Endometrium (tissue), 2 donors: Measurements from ENCODE around the gene JADE3.
A peak's percentile ranks its signal among the peaks of the same experiment; 100 is the strongest.

Source experiments
- FAIRE-seq: peaks from 2 replicates; lab custom pipeline; 2012; peaks lifted over from hg19 to GRCh38; lab: Jason Lieb, UNC
- donor health status: control.
- donor health status: control.

JADE3 gene

DNA sequence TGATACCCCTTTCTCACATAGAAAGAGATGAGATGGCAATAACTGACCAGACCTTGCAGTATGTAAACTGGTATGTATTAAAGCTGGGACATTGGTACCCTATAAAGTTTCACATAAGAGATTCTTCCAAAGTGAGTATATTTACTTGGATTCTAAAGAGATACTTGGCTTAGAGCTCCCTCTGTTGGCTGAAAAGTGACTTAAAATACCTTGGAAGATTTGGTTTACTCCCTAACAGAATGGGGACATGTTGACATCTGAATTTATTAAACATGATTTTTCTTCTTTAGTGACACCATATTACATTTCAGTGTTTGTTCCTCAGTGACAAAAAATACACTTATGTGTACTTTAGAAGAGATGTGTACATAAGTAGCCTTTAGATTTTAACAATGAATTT, 118.1 kb downstream of the JADE3 start:
- peak; percentile 82 for FAIRE-seq

DNA sequence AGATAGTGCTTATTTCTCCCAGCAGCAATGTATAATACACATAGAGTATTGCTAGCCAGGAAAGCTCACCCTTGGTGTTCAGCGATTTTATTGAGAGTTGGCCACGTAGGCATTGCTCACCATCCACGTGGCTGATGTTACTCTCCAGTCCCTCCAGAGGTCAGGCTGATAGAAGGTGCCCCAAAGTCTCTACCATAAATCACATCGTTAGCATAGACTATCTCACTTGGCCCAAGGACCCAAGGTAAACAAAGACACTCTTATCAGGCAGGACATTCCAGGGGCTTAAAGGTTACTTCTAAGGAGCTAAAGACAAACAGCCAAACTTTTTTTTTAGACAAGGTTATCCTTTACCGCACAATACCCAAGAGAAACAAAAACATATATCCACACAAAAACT, 135.8 kb downstream of the JADE3 start:
- FAIRE-seq: no peak

DNA sequence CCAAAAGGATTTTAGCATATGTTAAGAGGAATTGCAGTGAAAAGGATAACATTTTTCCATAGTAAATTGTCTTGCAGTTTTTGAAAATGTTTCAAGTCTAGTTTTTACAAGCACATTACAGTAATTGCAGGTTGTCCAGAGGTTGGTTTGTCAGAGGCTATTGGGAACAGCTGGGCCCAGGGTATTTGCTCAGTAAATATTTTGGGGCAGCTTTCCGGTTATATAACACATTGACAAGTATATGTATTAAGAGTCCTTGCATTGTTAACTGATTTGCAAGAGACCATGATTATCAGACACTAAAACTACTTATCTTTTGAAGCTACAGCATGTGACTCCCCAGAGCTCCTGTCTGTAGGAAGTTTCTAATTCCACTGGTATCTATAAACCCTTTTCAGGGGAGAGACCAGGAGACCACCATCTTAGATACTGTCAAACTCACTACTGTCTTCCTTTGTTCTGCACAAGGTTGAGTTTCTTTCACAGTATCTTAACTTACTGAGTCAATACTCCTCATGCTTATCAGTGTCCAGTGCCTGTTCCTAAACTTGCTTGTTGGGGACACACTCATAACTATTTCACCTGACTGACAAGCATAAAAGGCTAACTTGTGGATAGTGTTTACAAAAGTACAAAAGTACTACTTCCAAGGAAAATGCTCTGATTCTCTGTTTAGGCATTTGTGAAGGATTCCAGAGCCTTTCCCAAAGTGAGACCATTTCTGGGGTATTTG, 147.1 kb downstream of the JADE3 start:
- no peak for FAIRE-seq

DNA sequence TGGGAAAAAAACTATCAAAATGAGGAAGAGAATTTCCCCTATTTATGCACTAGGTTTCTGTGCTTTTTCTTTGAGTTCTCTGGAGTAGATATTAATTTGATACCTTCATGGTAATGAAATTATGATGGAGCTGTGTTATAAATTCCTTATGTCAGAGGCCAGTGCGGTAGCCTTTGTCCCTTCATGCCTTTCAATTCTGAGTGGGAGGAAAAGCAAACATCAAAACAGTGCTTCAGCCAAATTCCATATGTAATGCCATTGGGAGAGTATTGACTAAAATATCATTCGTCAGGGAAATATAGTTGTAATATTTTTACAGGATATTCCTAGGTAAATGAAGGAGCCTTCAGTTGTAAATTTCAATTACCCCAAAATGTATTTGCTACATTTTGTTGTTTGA, 148.5 kb downstream of the JADE3 start:
- FAIRE-seq: no peak

DNA sequence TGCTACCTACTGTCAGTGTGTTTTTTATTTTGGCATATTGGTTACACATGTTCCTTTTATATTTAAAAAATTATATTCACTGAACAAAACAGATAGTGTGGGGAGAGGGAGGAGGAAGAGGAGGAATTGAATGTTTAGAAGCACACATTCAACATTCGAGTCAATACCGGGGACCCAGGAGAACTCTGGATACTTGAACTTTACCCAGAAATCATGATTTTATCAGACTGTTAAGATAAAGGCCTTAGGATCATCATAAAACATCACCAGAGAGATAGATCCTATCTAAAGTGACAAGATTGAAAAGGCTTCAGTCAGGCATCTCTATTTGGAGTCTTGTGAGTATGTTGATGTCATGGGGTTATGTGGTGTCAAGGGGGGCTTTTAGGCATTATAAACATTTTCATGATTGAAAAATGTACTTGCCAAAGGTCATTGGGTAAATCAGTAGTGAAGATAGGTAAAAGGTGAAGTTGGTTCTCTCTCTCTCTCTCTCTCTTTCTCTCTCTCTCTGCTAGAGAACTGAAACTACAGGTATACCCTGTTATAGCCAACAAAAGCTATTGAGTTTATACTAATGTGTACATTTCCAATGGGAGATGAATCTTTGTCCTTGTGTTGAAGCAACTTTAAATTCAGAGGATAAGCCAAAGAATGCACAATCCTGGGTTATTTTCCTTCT, 149.2 kb downstream of the JADE3 start:
- FAIRE-seq: no peak

DNA sequence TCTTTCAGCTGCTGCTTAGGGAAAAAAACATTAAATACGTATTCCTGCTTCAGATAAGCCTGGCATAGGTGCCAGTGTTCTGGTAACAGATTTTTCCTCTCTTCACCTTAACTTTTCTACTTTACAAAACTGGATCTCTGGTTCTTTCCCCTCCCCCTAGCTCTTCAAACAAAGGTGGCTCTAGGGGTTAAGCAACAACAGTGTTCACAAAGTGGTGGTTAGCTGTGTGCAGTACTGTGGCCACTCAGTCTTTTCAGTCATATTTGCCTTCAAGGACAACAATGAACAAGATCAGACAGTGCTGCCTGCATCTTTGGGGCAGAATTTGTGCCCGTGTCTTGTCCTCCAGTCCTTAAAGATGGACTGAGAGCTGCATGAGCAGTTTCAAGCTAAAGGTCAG, 151.0 kb downstream of the JADE3 start:
- FAIRE-seq: no peak

DNA sequence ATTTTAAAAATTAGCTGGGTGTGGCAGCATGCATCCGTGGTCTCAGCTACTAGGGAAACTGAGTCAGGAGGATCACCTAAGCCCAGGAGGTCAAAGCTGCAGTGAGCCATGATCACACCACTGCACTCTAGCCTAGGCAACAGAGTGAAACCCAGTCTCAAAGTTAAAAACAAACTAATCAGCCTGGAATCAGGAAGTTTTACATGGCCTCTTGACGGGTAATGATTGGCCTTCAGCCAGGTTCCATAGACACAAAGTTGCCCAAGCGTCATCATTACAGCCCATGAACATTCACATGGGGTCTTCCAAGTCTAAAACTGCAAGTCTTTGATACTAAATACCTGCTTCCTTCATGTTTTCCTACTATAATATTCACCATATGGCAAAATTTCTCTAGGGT, 156.0 kb downstream of the JADE3 start:
- no peak for FAIRE-seq

DNA sequence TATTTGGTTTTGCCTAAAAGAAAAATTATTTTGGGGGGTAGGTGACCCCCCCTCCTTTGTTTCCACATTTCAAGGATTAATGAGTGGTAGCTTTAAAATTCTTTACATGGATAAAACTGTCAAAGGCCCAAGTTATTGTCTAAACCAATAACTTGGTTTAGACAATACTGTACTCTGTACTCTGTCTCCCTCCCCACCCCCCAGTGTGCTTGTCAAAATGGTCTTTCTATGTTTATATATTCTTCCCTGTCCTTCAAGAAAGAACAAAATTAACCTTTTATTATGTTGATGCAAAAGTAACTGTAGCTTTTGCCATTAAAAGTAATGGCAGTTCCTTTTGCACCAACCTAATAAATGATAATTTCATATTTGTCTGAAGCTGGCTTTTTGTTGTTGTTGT, 156.5 kb downstream of the JADE3 start:
- FAIRE-seq: no peak

DNA sequence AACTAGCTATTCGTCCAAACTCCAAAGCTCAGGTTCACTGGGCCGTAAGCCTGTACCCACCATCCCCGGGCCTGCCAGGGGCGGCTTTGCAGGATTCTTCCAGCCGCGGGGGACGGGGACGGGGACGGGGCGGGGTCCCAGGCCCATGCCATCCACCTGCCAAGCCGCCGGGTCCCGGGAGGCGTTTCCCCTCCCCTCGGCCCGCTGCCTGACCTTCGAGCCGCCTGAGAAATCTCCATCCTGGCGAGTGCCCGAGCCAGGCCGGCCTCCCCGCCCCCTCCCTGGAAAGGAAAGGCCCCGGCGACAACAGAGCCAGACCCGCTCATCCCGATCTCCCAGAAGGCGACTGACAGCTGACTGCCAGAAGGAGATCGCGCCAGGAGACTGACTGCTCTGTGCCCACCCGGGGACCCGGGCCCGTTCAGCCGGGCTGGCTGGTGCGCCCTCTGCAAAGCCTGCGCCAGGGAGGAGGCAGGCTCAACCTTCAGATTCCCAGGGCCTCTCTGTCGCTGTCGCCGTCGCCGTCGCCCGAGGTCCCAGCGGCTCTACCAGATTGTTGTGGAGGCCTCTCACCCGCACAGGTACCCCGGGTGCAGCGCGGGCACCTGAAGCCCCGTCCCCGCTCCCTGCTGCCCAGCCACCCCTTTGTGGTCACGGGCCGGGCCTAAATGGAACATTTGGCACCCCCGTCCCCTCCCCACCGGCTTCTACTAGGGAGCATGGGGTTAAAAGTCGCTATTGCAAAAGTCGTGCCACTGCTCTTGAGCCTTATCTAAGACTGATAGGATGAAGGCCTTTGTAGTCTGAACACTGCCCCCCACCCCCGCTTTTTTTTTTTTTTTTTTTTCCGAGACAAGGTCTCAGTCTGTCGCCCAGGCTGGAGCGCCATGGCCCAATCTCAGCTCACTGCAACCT, 166.2 kb downstream of the JADE3 start, which contains the start of gene RGN:
Gene RGN (plus strand): TSS at position 315 of the 915 bp plus-strand sequence. CDS start 2,702 bp downstream, outside the sequence.
- FAIRE-seq: no peak

DNA sequence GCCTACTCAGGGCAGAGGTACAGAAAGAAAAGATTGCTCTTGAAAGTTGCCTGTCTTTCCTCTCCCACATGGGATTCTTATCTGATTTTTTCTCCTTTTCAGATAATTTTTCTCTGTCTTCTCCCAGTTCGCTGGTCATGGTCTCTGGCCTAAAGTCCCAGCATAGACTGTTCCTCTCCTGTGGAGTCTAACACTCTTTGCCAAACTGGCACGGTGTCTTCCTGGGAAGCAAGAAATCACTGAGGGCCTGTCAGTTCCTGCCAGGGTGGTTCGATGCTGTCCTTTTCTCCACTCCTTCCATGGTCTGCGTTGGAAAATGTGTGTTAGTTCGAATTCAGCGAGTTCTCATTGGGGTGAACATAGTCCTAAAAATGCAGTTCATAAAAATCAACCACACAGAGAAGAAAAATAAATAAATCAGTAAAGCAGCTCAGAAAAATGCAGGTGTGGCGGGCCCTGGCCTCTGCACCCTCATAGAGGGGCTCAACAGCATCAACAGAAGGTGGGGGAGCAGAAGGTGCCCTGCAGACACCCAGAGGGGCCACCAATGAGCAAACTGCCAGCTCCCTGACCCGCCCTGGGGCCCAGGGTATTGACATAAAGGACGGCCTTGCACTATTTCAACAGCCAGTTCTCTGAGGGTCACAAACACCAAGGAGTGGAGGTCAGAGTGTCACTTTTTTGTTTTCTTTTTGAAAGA, 168.1 kb downstream of the JADE3 start:
- no peak for FAIRE-seq

DNA sequence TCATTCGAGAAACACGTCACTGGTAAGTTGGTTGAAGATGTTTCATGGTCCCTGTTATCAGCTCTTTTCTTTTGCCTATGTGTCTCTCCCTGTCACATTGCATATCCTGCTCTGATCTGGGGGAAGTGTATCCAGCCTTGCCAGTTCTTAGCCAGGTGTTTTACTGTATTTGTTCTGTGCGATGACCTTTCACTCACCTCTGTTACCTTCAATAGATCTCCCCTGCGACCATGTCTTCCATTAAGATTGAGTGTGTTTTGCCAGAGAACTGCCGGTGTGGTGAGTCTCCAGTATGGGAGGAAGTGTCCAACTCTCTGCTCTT, 168.7 kb downstream of the JADE3 start:
- FAIRE-seq: no peak

DNA sequence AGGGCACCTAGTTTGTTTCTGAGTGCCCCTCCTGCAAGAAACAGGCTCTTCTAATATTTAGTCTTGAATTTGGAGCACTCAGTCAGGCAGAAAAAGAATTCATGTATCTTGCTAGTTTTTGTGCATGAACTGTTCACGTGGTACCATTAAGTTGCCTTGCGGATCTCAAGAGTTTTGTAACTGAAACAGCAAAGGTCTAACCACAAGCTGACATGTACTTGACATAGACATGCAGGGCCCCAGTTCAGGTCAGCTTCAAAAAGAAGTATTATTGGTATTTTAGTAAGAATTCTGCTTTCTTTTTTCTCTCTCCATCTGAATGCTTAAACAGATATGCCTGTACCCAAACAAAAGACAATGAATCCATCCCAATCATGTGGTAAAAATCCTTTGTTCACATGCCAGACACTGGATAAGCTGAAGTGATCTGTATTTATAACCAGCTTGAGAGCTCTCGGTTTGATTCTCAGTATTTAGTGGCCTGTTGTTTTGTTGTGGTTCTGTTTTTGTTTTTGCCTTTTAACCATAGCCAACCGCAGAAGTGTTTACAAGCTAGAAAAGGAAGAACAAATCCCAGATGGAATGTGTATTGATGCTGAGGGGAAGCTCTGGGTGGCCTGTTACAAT, 179.0 kb downstream of the JADE3 start:
- peak; percentile 66 for FAIRE-seq

DNA sequence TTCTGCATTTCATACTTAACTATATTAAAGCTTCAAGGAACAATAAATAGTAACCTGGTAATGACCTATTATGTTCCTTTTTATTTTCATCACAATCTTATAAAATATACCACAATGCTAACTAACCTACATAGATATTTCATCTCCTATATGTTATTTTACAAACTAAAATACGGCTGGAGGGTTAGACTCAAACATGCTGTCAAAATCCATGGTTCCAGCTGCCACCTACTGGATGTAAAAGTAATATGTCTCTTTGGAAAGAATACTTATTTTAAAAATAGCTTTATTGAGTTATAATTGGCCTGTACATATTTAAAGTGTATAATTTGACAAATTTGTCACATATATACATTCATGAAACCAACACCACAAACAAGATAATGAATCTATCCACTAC, 181.0 kb downstream of the JADE3 start:
- peak; percentile 90 for FAIRE-seq

DNA sequence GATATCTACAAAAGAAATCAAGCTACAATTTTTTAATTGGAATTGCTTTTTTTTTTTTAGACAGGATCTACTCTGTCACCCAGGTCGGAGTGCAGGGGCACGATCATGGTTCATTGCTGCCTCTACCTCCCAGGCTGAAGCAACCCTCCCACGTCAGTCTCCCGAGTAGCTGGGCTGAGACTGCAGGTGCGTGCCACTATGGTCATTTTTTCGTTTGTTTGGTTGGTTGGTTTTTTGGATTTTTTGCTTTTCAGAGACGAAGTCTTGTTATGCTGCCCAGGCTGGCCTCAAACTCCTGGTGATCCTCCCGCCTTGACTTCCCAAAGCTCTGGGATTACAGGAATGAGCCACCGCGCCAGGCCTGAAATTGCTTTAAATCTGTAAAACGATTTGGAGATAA, 181.6 kb downstream of the JADE3 start:
- FAIRE-seq: no peak

DNA sequence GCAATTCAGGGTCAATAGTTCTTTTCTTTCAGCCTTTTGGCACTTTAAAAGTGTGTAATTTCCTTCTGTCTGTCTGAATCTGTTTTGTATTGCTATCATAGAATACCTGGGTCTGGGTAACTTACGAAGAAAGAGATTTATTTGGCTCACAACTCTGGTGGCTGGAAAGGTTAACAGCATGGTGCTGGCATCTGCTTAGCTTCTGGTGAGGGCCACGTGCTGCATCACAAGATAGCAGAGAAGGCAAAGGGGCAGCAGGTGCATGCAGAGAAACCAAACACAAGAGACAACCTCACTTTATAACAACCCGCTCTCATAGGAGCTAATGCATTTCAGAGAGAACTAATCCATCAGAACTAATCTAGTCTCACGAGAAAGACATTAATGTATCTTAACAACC, 184.8 kb downstream of the JADE3 start:
- no peak for FAIRE-seq

DNA sequence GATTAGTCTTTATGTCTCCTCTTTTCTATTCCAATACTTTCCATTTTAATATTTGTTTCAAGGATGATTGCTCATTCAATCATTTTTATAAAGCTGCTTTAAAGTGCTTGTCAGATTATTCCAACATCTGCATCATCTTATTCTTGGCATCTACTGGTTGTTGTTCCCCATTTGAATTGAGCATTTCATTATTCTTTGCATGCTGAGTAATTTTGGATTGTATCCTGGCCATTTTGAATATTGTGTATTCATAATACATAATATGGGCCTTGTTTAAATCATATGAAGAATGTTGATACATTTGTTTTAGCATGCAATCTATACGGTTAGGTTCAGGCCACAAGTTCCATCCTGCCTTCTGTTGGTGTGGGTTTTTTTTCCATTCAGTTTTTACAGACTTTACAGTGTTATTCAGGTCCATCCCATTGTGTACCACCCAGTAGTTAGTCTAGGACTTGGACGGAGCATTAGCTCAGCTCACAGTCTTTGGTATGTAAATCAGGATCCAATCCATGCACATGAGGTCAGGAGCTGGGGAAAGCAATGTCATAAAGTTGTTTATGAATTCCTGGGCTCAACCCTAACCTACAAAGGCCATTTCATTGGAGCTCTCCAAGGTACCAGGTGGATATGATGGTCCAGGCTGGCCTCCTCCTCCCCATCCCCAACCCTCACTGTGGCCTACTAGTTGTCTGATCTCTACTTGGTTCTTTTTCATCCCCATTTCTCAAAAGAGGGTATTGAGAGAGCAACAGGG, 186.3 kb downstream of the JADE3 start:
- FAIRE-seq: no peak

DNA sequence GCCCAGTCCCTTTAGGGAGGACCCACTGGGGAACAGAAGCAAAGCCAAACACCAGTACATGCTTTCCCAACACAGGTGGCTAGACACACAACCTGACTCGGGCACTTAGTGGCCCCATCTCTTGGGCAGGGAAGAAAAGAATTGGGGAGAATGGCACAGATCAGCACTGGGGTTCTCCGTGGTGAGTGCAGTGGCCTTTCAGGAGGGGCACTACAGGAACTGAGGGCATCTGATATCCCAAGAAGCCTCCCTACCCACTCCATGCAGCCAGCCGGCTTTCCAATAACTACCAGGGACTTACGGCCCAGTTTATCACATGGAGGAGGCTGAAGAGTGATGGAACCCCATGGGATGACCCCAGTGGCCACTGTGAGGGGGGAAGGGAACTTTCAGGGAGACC, 189.0 kb downstream of the JADE3 start:
- FAIRE-seq: no peak
